SU-DHL-6 (cell line): ENCODE results near the gene RMI1.
"Not testable (repeated sequence)": the region's sequence is repeated elsewhere in the genome, so short reads cannot be mapped to it uniquely, and the experiment has no call there.

Experiments
- H2AFZ ChIP-seq: fragments of 200-600 bp; sonication (generic); 2 replicates; pipeline ENCODE4 v1.6.1; 2014; ENCODE audit warnings: low read depth, mild to moderate bottlenecking, moderate library complexity, mixed read lengths, antibody characterized with exemption, low read length; ENCODE audit not compliant: severe bottlenecking
- H3F3A ChIP-seq: fragments of 200-600 bp; shearing (Covaris generic); 2 replicates; pipeline ENCODE4 v1.6.0; 2016; ENCODE audit warnings: antibody characterized with exemption, mild to moderate bottlenecking; ENCODE audit not compliant: insufficient read depth
- H3K27ac ChIP-seq: fragments of 200-600 bp; sonication (generic); 2 replicates; pipeline ENCODE4 v1.5.1; 2016; ENCODE audit warnings: low read depth, mild to moderate bottlenecking, low read length, moderate library complexity, mixed read lengths
- H3K27me3 ChIP-seq: fragments of 200-600 bp; sonication (generic), shearing (Covaris generic); 2 replicates; pipeline ENCODE4 v1.6.0; 2014; ENCODE audit warnings: mild to moderate bottlenecking, low read length
- H3K36me3 ChIP-seq: fragments of 200-600 bp; sonication (generic); 2 replicates; pipeline ENCODE4 v1.6.1; 2014; ENCODE audit warnings: mild to moderate bottlenecking, low read length, mixed read lengths
- H3K4me2 ChIP-seq: fragments of 300-600, 200-600 bp; shearing (Covaris generic), sonication (generic); 2 replicates; pipeline ENCODE4 v1.6.0; 2014; ENCODE audit warnings: low read length, low read depth, mild to moderate bottlenecking; ENCODE audit not compliant: poor library complexity, severe bottlenecking
- H3K4me3 ChIP-seq: fragments of 200-600 bp; sonication (generic); 2 replicates; pipeline ENCODE4 v1.5.1; 2014; ENCODE audit warnings: antibody characterized with exemption, low read length, mild to moderate bottlenecking, mixed read lengths; ENCODE audit not compliant: insufficient read depth, poor library complexity, severe bottlenecking
- H3K79me2 ChIP-seq: fragments of 200-600 bp; sonication (generic); 2 replicates; pipeline ENCODE4 v1.6.1; 2014; ENCODE audit warnings: mild to moderate bottlenecking, low read length, moderate library complexity; ENCODE audit not compliant: insufficient read depth
- H3K9ac ChIP-seq: fragments of 200-600 bp; sonication (generic); 2 replicates; pipeline ENCODE4 v1.7.0; 2014; ENCODE audit warnings: mild to moderate bottlenecking, low read length
- H3K9me2 ChIP-seq: fragments of 200-600 bp; sonication (generic); replicated peaks from 2 replicates; pipeline ENCODE4 v1.6.1; 2014; ENCODE audit warnings: low read length; ENCODE audit not compliant: insufficient read depth
- H3K9me3 ChIP-seq: fragments of 200-600 bp; sonication (generic); 2 replicates; pipeline ENCODE4 v1.6.1; 2014; ENCODE audit warnings: low read length, mixed read lengths; ENCODE audit not compliant: insufficient read depth
- H4K20me1 ChIP-seq: fragments of 200-600 bp; sonication (generic); 2 replicates; pipeline ENCODE4 v1.6.1; 2014; ENCODE audit warnings: low read depth, mild to moderate bottlenecking, antibody characterized with exemption, low read length, moderate library complexity, mixed read lengths
- CTCF ChIP-seq: fragments of 200-600 bp; sonication (generic); IDR thresholded peaks from one replicate; pipeline ENCODE4 v1.5.1; 2017; ENCODE audit warnings: antibody characterized with exemption, mild to moderate bottlenecking, low read length, moderate library complexity; ENCODE audit not compliant: insufficient read depth, poor library complexity, severe bottlenecking
- EZH2phosphoT487 ChIP-seq: fragments of 200-600 bp; sonication (generic), shearing (Covaris generic); conservative IDR thresholded peaks from 2 replicates; pipeline ENCODE4 v1.6.1; 2018; ENCODE audit warnings: mild to moderate bottlenecking, antibody characterized with exemption, low read length, moderate library complexity, mixed read lengths

The RMI1 gene

GRCh38 chr9:84027201-84027600 lies 46.6 kb downstream of the RMI1 start:
- no peak overlapping the region for H3K27ac ChIP-seq
- no peak overlapping the region for H2AFZ ChIP-seq
- no peak overlapping the region for H3K4me2 ChIP-seq
- H3K9me3 ChIP-seq = no peaks in the 10 kb centered on the region
- no peaks in the 10 kb centered on the region for H3K36me3 ChIP-seq
- H3K27me3 ChIP-seq = no peaks in the 10 kb centered on the region
- H3K9me2 ChIP-seq = no peaks in the 10 kb centered on the region
- H4K20me1 ChIP-seq = no peaks in the 10 kb centered on the region
- TF ChIP-seq EZH2phosphoT487 (no peak), CTCF (no peak)
- no peak overlapping the region for H3K9ac ChIP-seq
- H3F3A ChIP-seq = no peaks in the 10 kb centered on the region
- H3K79me2 ChIP-seq = no peaks in the 10 kb centered on the region
- H3K4me3 ChIP-seq = no peak overlapping the region

DNA sequence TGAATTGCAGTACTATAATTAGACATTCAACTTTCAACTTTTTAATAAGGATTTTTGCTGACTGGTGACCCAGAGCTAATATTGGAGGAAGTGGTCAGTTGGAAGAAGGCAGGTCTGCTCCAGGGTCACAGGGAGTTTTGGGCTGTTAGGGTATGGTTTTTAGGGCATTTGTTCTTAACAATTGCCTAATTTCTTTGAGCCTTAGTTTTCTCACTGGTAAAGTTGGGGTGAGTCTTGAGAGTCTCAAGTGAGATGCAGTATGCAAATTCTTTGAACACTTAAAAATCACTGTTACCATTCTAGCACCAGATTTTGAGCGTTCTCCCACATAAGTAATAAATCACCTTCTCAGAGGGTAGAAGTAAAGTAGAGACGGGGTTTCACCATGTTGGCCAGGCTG lies 50.9 kb downstream of the RMI1 start:
- Histone ChIP-seq H3K36me3 (no peaks in the 10 kb centered on the region), H3K9me2 (no peaks in the 10 kb centered on the region), H3K4me3 (no peak overlapping the region), H2AFZ (no peak overlapping the region), H3F3A (no peaks in the 10 kb centered on the region), H3K4me2 (no peak overlapping the region), H4K20me1 (no peaks in the 10 kb centered on the region), H3K27ac (no peak overlapping the region), H3K9ac (no peak overlapping the region), H3K9me3 (no peaks in the 10 kb centered on the region), H3K27me3 (no peaks in the 10 kb centered on the region), H3K79me2 (no peaks in the 10 kb centered on the region)
- TF ChIP-seq CTCF = no peak
- no peak for TF ChIP-seq EZH2phosphoT487

- not testable (repeated sequence) for H3K4me3 ChIP-seq, H3K4me2 ChIP-seq, H3K27me3 ChIP-seq, H3K9me2 ChIP-seq, H2AFZ ChIP-seq, H4K20me1 ChIP-seq, H3K79me2 ChIP-seq, H3F3A ChIP-seq, H3K27ac ChIP-seq, H3K36me3 ChIP-seq, H3K9ac ChIP-seq, H3K9me3 ChIP-seq
Observed at GRCh38 chr9:84041857-84042256, 61.3 kb downstream of the RMI1 start.

DNA sequence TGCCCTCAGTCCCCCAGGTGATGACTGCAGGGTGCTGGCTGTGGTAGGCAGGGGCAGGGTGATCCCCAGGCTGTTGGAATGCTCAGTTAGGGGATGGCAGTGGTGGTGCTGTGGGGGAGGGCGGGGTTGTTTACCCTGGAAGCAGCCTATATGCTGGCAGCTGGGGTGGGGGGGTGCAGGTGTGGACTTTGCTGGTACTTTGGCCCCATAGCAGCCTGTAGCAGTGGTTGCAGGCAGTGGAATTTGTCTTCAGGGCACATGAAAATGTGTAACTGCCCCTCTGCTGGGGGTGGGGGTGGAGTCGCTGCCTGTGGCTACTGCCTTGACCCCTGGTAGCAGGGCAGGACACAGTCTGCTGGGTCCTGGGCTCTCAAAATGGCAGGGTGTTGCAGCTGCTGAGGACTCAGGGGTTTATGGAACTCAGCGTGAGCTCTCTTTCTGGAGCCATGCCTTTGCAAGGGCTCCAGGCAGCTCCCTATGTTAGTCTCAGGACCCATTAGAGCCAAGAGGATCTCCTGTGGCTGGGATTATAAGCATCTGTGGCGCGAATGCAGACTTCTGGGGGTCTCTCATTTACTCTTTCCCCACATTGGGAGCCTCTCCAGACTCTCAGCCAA lies 65.0 kb downstream of the RMI1 start:
- no peaks in the 10 kb centered on the region for H3K27me3 ChIP-seq
- H3K9ac ChIP-seq = no peak overlapping the region

More for the DNA sequence above, 65.0 kb downstream of the RMI1 start:
- Histone ChIP-seq H3K27ac (no peak overlapping the region), H4K20me1 (no peaks in the 10 kb centered on the region), H2AFZ (no peak overlapping the region), H3K4me2 (no peak overlapping the region), H3K4me3 (no peak overlapping the region), H3K79me2 (no peaks in the 10 kb centered on the region), H3K9me3 (no peaks in the 10 kb centered on the region), H3K36me3 (no peaks in the 10 kb centered on the region), H3F3A (no peaks in the 10 kb centered on the region), H3K9me2 (no peaks in the 10 kb centered on the region)
- no peak for TF ChIP-seq CTCF
- TF ChIP-seq EZH2phosphoT487 = no peak
